Neutrophil (primary cell): ENCODE results near the gene ARHGAP19.

Source experiments
- H3K27ac ChIP-seq: fragments of 200-600 bp; sonication (generic); 2 replicates; pipeline ENCODE4 v1.5.1; 2016; ENCODE audit warnings: mild to moderate bottlenecking, moderate library complexity
- H3K27me3 ChIP-seq: fragments of 200-600 bp; sonication (generic); 2 replicates; pipeline ENCODE4 v1.6.0; 2016; ENCODE audit warnings: mild to moderate bottlenecking
- H3K36me3 ChIP-seq: fragments of 200-600 bp; sonication (generic); 2 replicates; pipeline ENCODE4 v1.5.1; 2017
- H3K4me1 ChIP-seq, 2 experiments: fragments of 200-600 bp in 1 of 2; sonication (generic) in 1 of 2; 1 replicate in 1 of 2; 2 replicates in 1 of 2; pipeline versions ENCODE4 v1.5.1 to v1.6.1; 2013 to 2016; ENCODE audit warnings: low read depth in 1 of 2, low read length in 1 of 2, mild to moderate bottlenecking in 1 of 2, moderate library complexity in 1 of 2; ENCODE audit not compliant: control insufficient read depth in 1 of 2, insufficient read depth in 1 of 2
- H3K4me3 ChIP-seq, 2 experiments: fragments of 200-600 bp in 1 of 2; sonication (generic) in 1 of 2; 1 replicate in 1 of 2; 2 replicates in 1 of 2; pipeline ENCODE4 v1.5.1; 2013 to 2016; ENCODE audit warnings: low read depth in 1 of 2, low read length in 1 of 2, mild to moderate bottlenecking in 1 of 2, moderate library complexity in 1 of 2
- H3K9me3 ChIP-seq: fragments of 200-600 bp; sonication (generic); 2 replicates; pipeline ENCODE4 v1.5.1; 2016
- CTCF ChIP-seq: fragments of 200-600 bp; sonication (generic); IDR thresholded peaks from 2 replicates; pipeline ENCODE4 v1.5.1; 2016; ENCODE audit warnings: antibody characterized with exemption

Gene ARHGAP19

GRCh38 chr10:97259119-97259518 lies 33.3 kb downstream of the ARHGAP19 start:
- TF ChIP-seq CTCF: no peak
- H3K36me3 ChIP-seq: peaks cover 67% of the 10 kb centered on the region
- no peaks in the 10 kb centered on the region for H3K9me3 ChIP-seq
- H3K27me3 ChIP-seq: no peaks in the 10 kb centered on the region
- H3K4me3 ChIP-seq: no peak overlapping the region
- peaks cover 2 to 3% of the 10 kb centered on the region in 2 experiments for H3K4me1 ChIP-seq
- H3K27ac ChIP-seq: peak overlapping the region; percentile 15

GRCh38 chr10:97256356-97256755 lies 36.1 kb downstream of the ARHGAP19 start:
- peaks cover 54% of the 10 kb centered on the region for H3K36me3 ChIP-seq
- peaks cover 6 to 9% of the 10 kb centered on the region in 2 experiments for H3K4me1 ChIP-seq
- no peak overlapping the region for H3K4me3 ChIP-seq
- H3K27me3 ChIP-seq: no peaks in the 10 kb centered on the region
- H3K27ac ChIP-seq: peak overlapping the region; percentile 29
- no peak for TF ChIP-seq CTCF
- no peaks in the 10 kb centered on the region for H3K9me3 ChIP-seq

- Histone ChIP-seq H3K9me3 (no peaks in the 10 kb centered on the region), H3K4me3 (no peak overlapping the region), H3K4me1 (peaks cover 6 to 9% of the 10 kb centered on the region in 2 experiments), H3K27ac (peak overlapping the region; percentile 29), H3K36me3 (peaks cover 54% of the 10 kb centered on the region), H3K27me3 (no peaks in the 10 kb centered on the region)
- no peak for TF ChIP-seq CTCF
These were observed 36.7 kb downstream of the ARHGAP19 start for GRCh38 chr10:97255512-97256293.

GRCh38 chr10:97254694-97255093 lies 37.7 kb downstream of the ARHGAP19 start:
- no peak overlapping the region for H3K4me3 ChIP-seq
- no peaks in the 10 kb centered on the region for H3K27me3 ChIP-seq
- H3K27ac ChIP-seq: no peak overlapping the region
- no peak for TF ChIP-seq CTCF
- no peaks in the 10 kb centered on the region for H3K9me3 ChIP-seq
- H3K4me1 ChIP-seq: peaks cover 6 to 9% of the 10 kb centered on the region in 2 experiments
- H3K36me3 ChIP-seq: peaks cover 58% of the 10 kb centered on the region

- peaks cover 6 to 9% of the 10 kb centered on the region in 2 experiments for H3K4me1 ChIP-seq
- peak overlapping the region; percentile 50 for H3K27ac ChIP-seq
- no peaks in the 10 kb centered on the region for H3K9me3 ChIP-seq
- no peak overlapping the region for H3K4me3 ChIP-seq
- peaks cover 45% of the 10 kb centered on the region for H3K36me3 ChIP-seq
- H3K27me3 ChIP-seq: no peaks in the 10 kb centered on the region
- no peak for TF ChIP-seq CTCF
These were observed 41.5 kb downstream of the ARHGAP19 start for GRCh38 chr10:97250952-97251351.
